GM18873 (cell line): Measurements from ENCODE around the gene PRR7.
A peak's percentile ranks its signal among the peaks of the same experiment; 100 is the strongest.
"Not testable (repeated sequence)": the region's sequence is repeated elsewhere in the genome, so short reads cannot be mapped to it uniquely, and the experiment has no call there.

Experiments used
- ATAC-seq: cut with Tn5 transposase; IDR thresholded peaks from one replicate; pipeline ENCODE4 v1.9.1; 2021; ENCODE audit warnings: mild to moderate bottlenecking, moderate library complexity, moderate number of reproducible peaks; ENCODE audit not compliant: unreplicated experiment, low FRiP score

Gene PRR7

GRCh38 chr5:177446200-177447065, at the start of gene PRR7:
PRR7 (plus strand) TSS chr5:177446814; CDS start chr5:177455068, 8,254 bp downstream.
- ATAC-seq = no peak

- ATAC-seq = no peak
These were observed 48.7 kb upstream of the PRR7 start for GRCh38 chr5:177397875-177398390.

GRCh38 chr5:177399997-177400868, 46.4 kb upstream of the PRR7 start, which contains the start of gene PFN3:
PFN3 (minus strand) TSS chr5:177400661; CDS start chr5:177400576, 85 bp downstream.
- no peak for ATAC-seq

- ATAC-seq = no peak
These were observed 44.2 kb upstream of the PRR7 start for GRCh38 chr5:177402271-177403043.

- peak; percentile 13 for ATAC-seq
These were observed 43.4 kb upstream of the PRR7 start for GRCh38 chr5:177403102-177403791.

- ATAC-seq = peak; percentile 79
These were observed 42.6 kb upstream of the PRR7 start for GRCh38 chr5:177403792-177404640.

- ATAC-seq = no peak
These were observed 41.9 kb upstream of the PRR7 start for GRCh38 chr5:177404641-177405179.

GRCh38 chr5:177405312-177405711, 41.3 kb upstream of the PRR7 start:
- ATAC-seq = no peak

GRCh38 chr5:177405805-177406204, 40.8 kb upstream of the PRR7 start:
- no peak for ATAC-seq

GRCh38 chr5:177409043-177409801, 37.4 kb upstream of the PRR7 start, which contains the start of gene F12:
F12 (minus strand) TSS chr5:177409564; CDS start chr5:177409527, 37 bp downstream.
- no peak for ATAC-seq

GRCh38 chr5:177410575-177410974, 36.0 kb upstream of the PRR7 start:
- no peak for ATAC-seq

- ATAC-seq = no peak
These were observed 33.9 kb upstream of the PRR7 start for GRCh38 chr5:177412603-177413233.

- ATAC-seq = no peak
These were observed 32.1 kb upstream of the PRR7 start for GRCh38 chr5:177414481-177414880.

- not testable (repeated sequence) for ATAC-seq
These were observed 29.5 kb upstream of the PRR7 start for GRCh38 chr5:177417081-177417480.

- ATAC-seq = no peak
These were observed 27.6 kb upstream of the PRR7 start for GRCh38 chr5:177419046-177419445.

- ATAC-seq = not testable (repeated sequence)
These were observed 26.1 kb upstream of the PRR7 start for GRCh38 chr5:177420472-177420871.
